Measurements from ENCODE around the gene RARA. TPM values are rescaled to one million over a fixed set of nuclear protein-coding genes. Genes with fewer than 3 reads are reported as not detected.
"Not testable (repeated sequence)": the region's sequence is repeated elsewhere in the genome, so short reads cannot be mapped to it uniquely, and the experiment has no call there.

RARA gene
- total RNA-seq, 1 experiment from 2014 or later, result 25.4 TPM

GRCh38 chr17:40371261-40371929, 62.4 kb downstream of the RARA start:
- Histone ChIP-seq H3K27me3 (replicated peaks; ENCODE audit: insufficient read depth, low read depth, low read length, poor library complexity) (no peaks in the 10 kb centered on the region), H3K4me3 (ENCODE audit: low read depth, low read length, poor library complexity, severe bottlenecking) (no peak overlapping the region), H3K9me3 (ENCODE audit: low read depth, low read length, poor library complexity, severe bottlenecking) (no peaks in the 10 kb centered on the region), H3K4me1 (ENCODE audit: insufficient read depth, low read length, poor library complexity, severe bottlenecking) (no peaks in the 10 kb centered on the region), H3K27ac (ENCODE audit: low read depth, low read length, poor library complexity, severe bottlenecking) (no peak overlapping the region), H3K36me3 (ENCODE audit: insufficient read depth, low read length, poor library complexity, severe bottlenecking) (no peaks in the 10 kb centered on the region)
- TF ChIP-seq EZH2 (IDR thresholded peaks at IDR 0.05; ENCODE audit: borderline replicate concordance, low read depth, low read length, poor library complexity, severe bottlenecking), result no peak
- TF ChIP-seq, protein P1, sequence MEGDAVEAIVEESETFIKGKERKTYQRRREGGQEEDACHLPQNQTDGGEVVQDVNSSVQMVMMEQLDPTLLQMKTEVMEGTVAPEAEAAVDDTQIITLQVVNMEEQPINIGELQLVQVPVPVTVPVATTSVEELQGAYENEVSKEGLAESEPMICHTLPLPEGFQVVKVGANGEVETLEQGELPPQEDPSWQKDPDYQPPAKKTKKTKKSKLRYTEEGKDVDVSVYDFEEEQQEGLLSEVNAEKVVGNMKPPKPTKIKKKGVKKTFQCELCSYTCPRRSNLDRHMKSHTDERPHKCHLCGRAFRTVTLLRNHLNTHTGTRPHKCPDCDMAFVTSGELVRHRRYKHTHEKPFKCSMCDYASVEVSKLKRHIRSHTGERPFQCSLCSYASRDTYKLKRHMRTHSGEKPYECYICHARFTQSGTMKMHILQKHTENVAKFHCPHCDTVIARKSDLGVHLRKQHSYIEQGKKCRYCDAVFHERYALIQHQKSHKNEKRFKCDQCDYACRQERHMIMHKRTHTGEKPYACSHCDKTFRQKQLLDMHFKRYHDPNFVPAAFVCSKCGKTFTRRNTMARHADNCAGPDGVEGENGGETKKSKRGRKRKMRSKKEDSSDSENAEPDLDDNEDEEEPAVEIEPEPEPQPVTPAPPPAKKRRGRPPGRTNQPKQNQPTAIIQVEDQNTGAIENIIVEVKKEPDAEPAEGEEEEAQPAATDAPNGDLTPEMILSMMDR (conservative IDR thresholded peaks at IDR 0.05; ENCODE audit: low read depth, low read length), result no peak
- no peak for DNase-seq (ENCODE audit: low spot score)
- intact Hi-C loops (cut with micrococcal nuclease; ENCODE audit: unreplicated experiment), result no loop called here
- BruUV-seq (replicated peaks), result no TSS peak
- ChIA-PET POLR2A (ENCODE audit: low non-redundant PET) (no interaction called here), CTCF (no interaction called here)

DNA sequence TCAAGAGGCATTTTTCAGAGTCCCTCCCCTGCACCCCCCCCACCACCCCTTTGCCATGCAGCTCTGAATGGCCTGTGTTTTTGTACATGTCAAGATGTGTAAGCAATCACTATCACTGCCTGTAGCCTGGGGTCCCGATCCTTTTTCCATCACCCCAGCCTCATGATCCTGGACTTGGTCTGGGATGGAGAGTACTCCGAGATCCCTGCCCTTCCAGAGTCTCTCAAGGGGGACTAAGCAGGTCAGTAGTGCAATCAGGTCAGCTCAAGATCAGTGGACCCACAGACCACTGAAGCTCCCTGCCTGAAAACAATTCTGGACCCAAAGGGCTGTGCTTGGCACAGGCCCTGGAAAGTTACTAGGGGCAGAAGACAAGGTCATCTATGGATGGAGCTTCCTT, 63.1 kb downstream of the RARA start:
- CTCF ChIA-PET, result no interaction called here
- Histone ChIP-seq H3K4me3 (ENCODE audit: low read depth, low read length, poor library complexity, severe bottlenecking) (no peak overlapping the region), H3K4me1 (ENCODE audit: insufficient read depth, low read length, poor library complexity, severe bottlenecking) (no peaks in the 10 kb centered on the region), H3K27me3 (replicated peaks; ENCODE audit: insufficient read depth, low read depth, low read length, poor library complexity) (no peaks in the 10 kb centered on the region), H3K36me3 (ENCODE audit: insufficient read depth, low read length, poor library complexity, severe bottlenecking) (no peaks in the 10 kb centered on the region), H3K9me3 (ENCODE audit: low read depth, low read length, poor library complexity, severe bottlenecking) (no peaks in the 10 kb centered on the region), H3K27ac (ENCODE audit: low read depth, low read length, poor library complexity, severe bottlenecking) (no peak overlapping the region)
- no peak for DNase-seq (ENCODE audit: low spot score)
- TF ChIP-seq, protein P1 (conservative IDR thresholded peaks at IDR 0.05; ENCODE audit: low read depth, low read length), result no peak
- TF ChIP-seq EZH2 (IDR thresholded peaks at IDR 0.05; ENCODE audit: borderline replicate concordance, low read depth, low read length, poor library complexity, severe bottlenecking), result no peak
- no TSS peak for BruUV-seq (replicated peaks)
- intact Hi-C loops (cut with micrococcal nuclease; ENCODE audit: unreplicated experiment), result no loop called here
- POLR2A ChIA-PET (ENCODE audit: low non-redundant PET), result no interaction called here

GRCh38 chr17:40372644-40373043, 63.7 kb downstream of the RARA start:
- intact Hi-C loops (cut with micrococcal nuclease; ENCODE audit: unreplicated experiment); BruUV-seq (replicated peaks); CTCF ChIA-PET; POLR2A ChIA-PET (ENCODE audit: low non-redundant PET); DNase-seq (ENCODE audit: low spot score); H3K27me3 ChIP-seq (replicated peaks; ENCODE audit: insufficient read depth, low read depth, low read length, poor library complexity); H3K4me1 ChIP-seq (ENCODE audit: insufficient read depth, low read length, poor library complexity, severe bottlenecking); H3K27ac ChIP-seq (ENCODE audit: low read depth, low read length, poor library complexity, severe bottlenecking); H3K36me3 ChIP-seq (ENCODE audit: insufficient read depth, low read length, poor library complexity, severe bottlenecking); H3K9me3 ChIP-seq (ENCODE audit: low read depth, low read length, poor library complexity, severe bottlenecking); H3K4me3 ChIP-seq (ENCODE audit: low read depth, low read length, poor library complexity, severe bottlenecking): not testable (repeated sequence)

- no peak overlapping the region for H3K27ac ChIP-seq (ENCODE audit: low read depth, low read length, poor library complexity, severe bottlenecking)
- no TSS peak for BruUV-seq (replicated peaks)
- ChIA-PET POLR2A (ENCODE audit: low non-redundant PET) (no interaction called here), CTCF (no interaction called here)
- H3K4me3 ChIP-seq (ENCODE audit: low read depth, low read length, poor library complexity, severe bottlenecking), result no peak overlapping the region
- no peaks in the 10 kb centered on the region for H3K36me3 ChIP-seq (ENCODE audit: insufficient read depth, low read length, poor library complexity, severe bottlenecking)
- no peaks in the 10 kb centered on the region for H3K4me1 ChIP-seq (ENCODE audit: insufficient read depth, low read length, poor library complexity, severe bottlenecking)
- TF ChIP-seq, protein P1 (conservative IDR thresholded peaks at IDR 0.05; ENCODE audit: low read depth, low read length), result no peak
- no peak for TF ChIP-seq EZH2 (IDR thresholded peaks at IDR 0.05; ENCODE audit: borderline replicate concordance, low read depth, low read length, poor library complexity, severe bottlenecking)
- no peaks in the 10 kb centered on the region for H3K9me3 ChIP-seq (ENCODE audit: low read depth, low read length, poor library complexity, severe bottlenecking)
- intact Hi-C loops (cut with micrococcal nuclease; ENCODE audit: unreplicated experiment), result no loop called here
- no peak for DNase-seq (ENCODE audit: low spot score)
- no peaks in the 10 kb centered on the region for H3K27me3 ChIP-seq (replicated peaks; ENCODE audit: insufficient read depth, low read depth, low read length, poor library complexity)
These were observed 64.3 kb downstream of the RARA start for GRCh38 chr17:40373324-40373723.

Measured in A673 (cell line).